HG02763 (cell line): Measurements from ENCODE around the gene CORO2B.

Experiments used
- ATAC-seq: cut with Tn5 transposase; IDR thresholded peaks from one replicate; pipeline ENCODE4 v1.9.1; 2021; ENCODE audit warnings: mild to moderate bottlenecking, moderate library complexity; ENCODE audit not compliant: unreplicated experiment

Gene CORO2B, protein sequence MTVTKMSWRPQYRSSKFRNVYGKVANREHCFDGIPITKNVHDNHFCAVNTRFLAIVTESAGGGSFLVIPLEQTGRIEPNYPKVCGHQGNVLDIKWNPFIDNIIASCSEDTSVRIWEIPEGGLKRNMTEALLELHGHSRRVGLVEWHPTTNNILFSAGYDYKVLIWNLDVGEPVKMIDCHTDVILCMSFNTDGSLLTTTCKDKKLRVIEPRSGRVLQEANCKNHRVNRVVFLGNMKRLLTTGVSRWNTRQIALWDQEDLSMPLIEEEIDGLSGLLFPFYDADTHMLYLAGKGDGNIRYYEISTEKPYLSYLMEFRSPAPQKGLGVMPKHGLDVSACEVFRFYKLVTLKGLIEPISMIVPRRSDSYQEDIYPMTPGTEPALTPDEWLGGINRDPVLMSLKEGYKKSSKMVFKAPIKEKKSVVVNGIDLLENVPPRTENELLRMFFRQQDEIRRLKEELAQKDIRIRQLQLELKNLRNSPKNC

DNA sequence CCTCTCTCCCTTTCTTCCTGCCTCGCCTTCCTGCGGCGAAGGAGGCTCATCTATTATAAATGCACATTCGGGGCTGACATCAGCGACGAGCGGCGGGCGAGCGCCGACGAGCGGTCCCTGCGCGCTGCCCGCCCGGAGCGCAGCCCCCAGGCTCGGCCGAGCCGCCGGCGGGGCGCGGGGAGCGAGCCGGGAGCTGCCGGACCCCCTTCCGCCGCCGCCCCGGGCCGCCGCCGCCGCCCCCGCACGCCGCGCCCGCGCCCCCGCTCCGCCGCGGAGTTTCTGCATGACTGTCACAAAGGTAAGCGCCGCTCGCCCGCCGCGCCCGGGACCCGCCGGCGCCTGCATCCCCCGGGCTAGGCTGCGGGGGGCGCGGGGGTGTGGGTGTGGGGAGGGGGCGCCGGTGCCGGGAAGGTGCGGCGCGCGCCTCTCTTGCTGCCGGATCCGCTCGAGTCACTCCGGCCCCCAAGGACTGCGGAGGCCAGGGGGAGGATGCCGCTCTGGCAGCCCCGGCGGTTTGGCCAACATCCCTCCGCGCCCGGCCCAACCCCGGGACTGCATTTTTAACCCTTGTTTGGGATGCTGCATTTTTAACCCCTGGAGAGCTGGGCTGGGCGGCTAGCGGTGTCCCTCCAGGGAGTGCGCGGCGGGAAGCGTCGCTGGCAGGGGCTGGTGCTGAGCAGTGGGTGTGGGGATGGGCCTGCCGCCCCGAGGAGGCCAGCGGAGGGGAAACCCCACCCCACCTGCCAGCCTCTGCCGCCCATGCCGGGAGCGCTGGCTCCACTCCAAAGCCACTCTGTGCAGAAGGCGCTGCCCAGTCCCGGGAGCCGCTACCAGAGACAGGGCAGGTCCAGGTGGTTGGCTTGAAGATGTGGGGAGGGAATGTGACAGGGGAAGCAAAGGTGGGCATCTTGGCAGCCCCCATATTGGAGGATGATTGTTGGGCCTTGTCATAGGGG, at the start of gene CORO2B:
CORO2B (plus strand) TSS at position 14 of the 956 bp plus-strand sequence; CDS start at position 284, 270 bp downstream.
- ATAC-seq: no peak

DNA sequence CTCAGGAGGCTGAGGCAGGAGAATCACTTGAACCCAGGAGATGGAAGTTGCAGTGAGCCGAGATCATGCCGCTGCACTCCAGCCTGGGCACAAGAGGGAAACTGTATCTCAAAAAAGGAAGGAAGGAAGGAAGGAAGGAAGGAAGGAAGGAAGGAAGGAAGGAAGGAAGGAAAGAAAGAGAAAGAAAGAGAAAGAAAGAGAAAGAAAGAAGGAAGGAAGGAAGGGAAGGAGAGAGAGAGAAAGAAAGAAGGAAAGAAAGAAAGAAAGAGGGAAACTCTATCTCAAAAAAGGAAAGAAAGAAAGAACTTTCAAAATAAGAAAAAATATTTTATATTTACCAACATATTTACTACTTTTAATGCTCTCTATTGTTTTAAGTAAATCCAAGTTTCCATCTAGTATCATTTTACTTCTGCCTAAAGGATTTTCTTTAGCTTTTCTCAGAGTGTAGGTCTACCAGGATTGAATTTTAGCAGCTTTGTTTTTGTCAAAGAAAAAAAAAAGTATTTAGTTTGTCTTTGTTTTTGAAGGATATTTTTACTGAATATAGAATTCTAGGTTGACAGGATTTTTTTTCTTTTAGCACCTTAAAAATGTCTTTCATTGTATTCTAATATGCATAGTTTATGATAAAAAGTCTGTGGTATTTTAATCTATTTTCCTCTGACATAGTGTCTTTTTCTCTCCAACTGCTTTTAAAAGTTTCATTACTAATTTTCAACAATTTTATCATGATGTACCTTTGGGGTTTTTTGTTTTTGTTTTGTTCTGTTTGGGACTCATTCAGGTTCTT, 47.2 kb upstream of the CORO2B start:
- ATAC-seq: no peak

DNA sequence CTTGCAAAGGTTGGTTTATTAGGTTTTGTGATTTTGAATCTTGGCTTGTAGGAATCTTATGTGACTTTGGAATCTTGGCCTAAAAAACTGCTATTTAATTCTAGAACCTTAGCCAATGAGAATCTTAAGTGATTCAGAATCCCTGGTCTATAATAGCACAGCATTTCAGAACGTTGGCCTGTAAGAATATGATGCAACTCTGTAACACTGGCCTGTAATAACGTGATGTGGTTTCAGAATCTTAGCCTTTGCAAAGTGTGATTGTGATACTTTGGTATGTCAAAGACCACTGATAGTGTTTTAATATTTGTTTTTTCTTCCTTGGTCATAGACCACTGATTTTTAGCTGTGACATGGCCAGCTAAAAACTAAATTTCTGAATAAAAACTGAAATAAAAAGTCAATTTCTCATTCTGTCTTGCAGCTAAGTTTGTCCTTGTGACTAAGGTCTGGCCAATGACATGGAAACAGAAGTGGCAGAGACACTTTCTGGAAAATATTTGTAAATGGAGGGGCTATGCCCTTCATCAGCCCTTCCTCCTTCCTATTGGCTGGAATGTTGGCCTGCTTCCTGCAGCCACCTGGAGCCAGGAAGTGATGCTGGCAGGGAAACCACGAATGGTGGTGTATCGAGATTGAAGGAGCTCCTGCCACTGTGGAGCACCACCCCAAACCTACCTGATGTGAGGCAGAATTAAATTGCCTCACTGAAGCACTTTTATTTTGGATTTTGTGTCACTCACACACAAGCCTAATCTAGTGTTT, 42.3 kb upstream of the CORO2B start:
- no peak for ATAC-seq

DNA sequence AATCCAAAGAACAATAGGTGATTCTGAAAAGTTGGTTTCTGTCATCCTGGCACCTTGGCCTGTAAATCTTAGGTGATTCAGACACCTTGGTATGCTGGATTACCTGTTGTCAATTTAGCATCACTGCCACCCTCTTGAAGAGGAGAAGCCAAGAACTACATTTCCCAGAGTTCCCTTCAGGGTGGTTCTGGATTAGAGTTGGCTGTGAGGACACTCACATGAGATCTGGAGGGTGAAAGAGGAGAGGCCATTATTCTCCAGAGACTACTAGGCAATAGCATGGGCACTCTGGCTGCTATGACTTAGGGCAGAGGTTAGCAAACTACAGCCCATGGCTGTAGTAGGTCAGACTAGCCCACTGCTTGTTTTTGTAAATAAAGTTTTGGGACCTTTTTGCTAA, 41.7 kb upstream of the CORO2B start:
- ATAC-seq: no peak

DNA sequence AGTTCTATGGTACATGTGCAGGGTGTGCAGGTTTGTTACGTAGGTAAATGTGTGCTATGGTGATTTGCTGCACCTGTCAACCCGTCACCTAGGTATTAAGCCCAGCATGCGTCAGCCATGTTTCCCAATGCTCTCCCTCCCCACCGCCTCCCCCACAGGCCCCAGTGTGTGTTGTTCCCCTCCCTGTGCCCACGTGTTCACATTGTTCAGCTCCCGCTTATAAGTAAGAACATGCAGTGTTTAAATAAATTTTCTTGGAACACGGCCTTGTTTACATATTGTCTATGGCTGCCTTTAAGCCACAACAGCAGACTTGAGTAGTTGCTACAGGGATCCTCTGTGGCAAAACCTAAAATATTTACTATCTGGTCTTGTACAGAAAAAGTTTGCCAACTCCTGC, 41.3 kb upstream of the CORO2B start:
- ATAC-seq: no peak

DNA sequence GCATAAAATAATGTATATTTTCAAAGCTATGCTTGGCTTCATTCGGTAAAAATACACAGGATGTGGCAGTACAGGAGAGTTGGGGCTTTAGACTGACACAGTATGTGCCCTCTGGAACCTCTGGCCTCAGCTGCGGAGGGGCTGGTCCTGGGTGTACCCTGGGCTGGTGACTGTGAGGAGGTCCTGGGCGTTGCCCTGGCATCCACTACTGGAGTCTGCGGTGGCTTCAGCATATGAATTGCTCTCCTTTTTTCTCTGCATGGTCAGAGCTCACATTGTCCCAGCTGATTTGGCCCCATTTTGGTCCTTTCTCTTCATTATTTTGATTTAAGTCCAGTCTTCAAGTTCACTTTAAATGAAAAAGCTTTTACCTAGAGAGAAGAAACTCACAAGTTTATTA, 40.5 kb upstream of the CORO2B start:
- ATAC-seq: no peak

DNA sequence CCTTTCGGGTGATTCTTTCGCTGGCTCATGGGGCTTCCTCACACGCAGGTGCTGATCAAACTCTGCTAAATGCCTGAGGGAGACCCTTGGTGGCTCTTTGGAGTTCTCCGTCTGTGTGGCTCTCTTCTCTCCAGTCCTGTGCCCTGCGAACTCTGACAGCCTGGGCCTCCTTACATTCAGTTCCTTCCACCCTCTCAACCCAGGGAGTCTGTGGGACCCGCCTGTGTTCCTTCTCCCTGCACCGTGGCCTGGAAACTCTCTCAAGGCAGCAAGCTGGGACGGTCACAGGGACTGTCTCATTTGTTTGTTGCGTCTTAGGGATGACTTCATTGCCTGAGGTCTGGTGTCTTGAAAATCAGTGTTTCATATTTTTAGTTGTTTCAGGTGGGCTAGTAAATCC, 37.0 kb upstream of the CORO2B start:
- ATAC-seq: no peak

DNA sequence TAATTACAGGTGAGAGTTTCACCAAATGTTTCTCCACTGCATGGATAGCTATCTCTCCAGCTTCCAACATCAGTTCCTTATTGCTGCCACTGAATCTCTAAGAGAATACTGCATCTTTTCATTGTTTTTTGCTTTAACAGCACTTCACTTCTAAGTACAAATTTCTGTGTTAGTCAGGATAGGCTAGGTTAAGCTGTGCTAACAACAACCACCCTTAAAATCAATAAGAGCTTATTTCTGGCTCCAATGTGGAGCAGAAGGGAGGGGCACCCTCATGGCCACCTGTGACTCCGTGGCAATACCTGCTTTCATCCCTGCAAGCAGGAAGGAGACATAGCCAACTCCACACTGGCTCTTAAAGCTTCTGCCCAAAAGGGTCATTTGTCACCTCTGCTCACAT, 36.4 kb upstream of the CORO2B start:
- ATAC-seq: no peak

DNA sequence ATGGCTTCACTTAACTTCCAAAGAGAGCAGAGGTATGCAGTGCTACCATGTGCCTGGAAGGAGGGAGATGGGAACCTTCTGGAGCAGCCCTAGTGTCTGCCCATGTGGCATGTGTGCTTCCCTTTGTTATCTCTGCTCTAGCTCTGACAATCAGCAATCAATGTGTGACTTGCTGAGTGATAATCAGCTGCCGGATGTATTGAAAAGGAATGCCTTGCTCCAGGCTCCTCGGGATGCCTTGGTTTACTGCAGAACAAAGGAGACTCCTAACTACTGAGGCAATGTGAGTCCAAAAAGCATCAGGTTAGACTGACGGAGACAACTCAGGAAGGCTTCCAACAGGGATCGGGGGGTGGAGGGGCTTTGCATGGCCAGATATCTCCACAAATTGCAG, 36.0 kb upstream of the CORO2B start:
- no peak for ATAC-seq

DNA sequence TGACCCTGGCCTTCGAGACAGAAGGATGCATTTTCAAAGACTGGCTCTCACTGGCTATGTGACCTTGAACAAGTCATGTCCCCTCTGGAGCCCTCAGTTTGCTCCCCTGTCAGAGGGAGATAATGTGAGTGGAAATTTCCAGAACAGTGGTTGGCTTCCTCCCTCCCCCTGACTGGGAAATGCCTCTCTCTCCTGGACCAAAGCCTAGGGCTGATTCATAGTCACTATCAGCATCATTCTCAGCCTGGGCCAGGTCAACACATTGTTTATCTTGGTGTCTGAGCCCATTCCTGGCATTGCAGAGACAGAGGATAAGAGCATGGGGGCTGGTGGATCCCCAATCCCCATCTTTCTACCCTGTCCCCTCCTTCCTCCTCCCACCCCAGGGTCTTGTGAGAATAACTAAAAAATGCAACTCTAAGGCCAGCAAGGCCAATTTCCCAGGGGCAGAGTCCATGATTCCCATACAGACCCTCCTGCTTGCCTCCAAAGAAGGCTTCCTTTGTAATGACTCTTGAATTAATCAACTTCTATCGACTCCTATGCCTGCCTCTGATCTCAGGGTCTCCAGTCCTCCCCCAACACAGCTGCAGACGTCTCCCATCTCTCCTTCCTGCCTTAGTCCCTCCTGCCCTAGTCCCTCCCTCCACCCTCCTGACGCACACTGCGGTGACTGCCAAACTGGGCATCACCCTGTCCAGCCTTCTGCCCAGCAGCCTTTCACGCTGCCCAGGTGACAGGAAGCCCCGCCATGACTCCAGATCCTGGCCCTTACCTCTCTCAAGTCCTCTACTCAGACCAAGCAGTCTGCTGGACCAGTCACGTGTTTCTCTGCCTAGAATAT, 35.4 kb upstream of the CORO2B start:
- ATAC-seq: no peak

DNA sequence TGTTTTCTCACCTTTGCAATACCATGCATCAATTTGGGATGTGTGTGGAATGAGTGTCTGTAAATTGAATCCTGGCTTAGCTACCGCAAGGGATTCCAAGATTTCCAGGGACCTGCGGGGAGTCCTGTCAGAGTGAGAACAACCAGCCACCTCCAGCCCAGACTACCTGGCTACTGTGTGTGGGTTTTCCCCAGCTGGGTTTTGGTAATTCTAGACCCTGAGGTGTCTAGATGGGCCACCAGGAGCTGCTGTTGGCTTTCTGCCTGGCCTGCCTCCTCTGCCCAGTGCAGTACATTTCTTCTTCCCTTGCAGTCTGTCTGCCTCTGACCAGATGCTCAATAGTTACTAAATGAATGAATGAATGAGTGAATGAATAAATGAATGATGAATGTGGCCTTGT, 32.5 kb upstream of the CORO2B start:
- ATAC-seq: no peak

DNA sequence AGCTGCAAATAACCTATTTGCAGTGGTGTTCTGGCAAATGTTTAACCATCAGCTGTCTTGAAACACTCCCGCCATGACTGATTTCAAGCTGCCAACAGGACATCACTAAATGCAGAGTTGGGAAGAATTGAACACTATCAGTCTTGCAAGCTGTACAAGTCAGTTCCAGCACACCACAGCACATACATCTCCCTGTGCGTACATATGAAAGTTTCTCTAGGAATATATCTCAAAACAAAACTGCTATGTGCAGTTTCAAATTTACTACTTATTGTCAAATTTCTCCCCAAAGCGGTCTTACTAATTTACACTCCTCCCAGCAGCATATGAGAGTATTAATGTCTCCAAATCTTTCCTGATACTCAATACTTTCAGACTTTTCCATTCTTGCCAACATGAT, 30.4 kb upstream of the CORO2B start:
- no peak for ATAC-seq

DNA sequence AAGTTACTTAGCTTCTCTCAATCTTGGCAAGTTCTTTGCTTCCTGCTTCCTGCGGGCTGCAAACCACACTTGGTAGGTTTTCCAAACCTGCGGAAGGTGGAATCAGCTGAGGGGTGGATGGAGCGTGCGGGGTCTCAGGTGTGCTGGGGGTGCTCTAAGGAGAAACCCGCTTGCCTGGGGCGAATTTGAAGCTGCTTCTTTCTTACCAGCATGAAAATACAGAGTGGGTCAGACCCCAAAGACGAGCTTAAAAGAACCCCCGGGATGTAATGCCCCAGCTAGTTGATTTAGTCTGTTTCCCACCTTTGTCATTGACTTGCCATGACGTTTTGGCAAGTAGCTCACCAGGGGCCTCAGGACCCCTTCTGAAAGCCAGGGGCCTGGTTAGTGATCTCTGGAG, 28.8 kb upstream of the CORO2B start:
- ATAC-seq: no peak

DNA sequence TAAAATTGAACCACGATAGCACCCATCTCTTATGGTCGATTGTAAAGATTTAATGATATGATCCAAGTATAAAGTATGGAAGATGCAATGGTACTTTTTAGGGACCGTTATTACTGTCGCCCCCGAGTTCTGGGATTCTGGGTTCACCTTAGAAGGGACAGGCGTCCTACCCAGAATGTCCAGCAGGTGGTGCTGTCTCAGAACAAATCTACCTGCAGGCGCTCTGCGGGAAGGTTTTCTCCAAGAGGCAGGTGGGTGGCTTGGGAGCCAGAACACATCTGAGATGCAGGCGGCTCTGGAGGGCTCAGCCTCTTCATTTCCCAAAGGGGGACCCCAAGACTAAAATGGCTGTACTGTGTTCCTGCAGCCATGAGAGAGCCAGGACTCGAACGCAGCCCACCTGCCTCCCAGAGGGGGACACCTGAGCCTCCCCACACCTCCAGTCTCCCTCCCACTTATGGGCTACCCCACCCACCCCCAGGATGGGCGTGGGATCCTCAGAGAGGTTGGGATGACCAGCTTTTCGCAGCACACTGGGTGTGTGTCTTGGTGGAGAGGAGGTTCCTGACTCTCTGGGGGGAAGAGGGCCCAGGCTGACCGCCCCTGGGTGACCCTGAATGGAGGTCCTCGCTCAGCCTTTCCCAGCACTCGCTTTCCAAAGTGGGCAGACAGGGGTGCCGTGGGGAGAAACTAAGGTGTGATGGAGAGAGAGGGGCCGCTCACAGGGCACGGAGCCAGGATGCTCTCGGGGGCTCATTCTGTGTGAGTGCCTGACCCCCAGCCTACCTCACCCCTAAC, 28.1 kb upstream of the CORO2B start:
- no peak for ATAC-seq

DNA sequence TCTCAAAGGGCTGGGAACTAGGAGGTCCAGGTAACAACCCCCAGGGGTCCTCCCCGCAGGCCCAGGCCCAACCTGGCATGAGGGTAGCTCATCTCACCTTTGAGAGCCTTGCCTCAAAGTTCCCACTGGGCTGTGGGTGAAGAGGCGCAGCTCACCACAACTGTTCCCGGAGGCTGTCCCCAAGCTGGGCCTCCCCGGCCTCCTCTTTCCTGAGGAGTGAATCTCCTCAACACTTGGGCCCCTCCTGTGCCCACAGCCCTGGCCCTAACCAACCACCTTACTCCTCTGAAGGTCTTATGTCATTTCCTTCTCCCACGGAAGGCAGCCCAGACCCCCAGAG, 27.5 kb upstream of the CORO2B start:
- ATAC-seq: no peak

DNA sequence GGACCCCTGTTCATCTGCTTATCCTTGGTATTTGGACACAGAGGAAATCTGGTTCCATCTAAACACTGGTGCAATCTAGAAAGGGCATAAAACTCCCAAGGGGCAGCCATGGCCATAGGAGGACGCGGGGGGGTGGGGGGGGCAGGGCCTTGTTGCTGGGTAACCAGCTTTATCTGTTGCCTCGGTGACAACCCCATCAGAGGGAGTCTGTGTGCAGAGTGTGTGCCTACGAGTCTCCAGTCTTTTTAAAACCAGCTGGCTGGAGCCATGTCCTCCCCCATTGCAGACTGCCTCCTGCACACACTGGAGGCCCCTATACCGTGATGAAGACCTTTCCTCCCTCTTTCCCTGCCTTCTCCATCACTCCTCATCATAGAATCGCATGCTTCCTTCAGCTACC, 26.4 kb upstream of the CORO2B start:
- no peak for ATAC-seq

DNA sequence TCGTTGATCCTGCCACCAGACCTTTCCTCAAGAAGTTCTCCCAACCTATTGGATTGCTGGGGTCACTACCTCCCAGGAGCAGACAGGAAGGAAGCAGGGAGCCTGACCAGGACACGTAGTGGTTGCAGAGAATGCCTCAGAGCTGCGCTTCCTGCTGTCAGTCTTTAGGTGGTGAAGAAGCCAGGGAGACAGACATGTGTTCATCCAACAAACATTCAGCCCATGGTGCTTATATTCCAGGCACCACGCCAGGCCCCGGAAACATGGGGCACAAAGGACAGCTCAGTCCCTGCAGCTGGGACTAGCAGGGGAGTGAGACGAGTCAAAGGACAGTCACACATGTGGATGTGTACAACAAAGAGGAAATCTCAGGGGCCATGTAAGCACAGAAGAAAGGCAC, 26.0 kb upstream of the CORO2B start:
- ATAC-seq: no peak

DNA sequence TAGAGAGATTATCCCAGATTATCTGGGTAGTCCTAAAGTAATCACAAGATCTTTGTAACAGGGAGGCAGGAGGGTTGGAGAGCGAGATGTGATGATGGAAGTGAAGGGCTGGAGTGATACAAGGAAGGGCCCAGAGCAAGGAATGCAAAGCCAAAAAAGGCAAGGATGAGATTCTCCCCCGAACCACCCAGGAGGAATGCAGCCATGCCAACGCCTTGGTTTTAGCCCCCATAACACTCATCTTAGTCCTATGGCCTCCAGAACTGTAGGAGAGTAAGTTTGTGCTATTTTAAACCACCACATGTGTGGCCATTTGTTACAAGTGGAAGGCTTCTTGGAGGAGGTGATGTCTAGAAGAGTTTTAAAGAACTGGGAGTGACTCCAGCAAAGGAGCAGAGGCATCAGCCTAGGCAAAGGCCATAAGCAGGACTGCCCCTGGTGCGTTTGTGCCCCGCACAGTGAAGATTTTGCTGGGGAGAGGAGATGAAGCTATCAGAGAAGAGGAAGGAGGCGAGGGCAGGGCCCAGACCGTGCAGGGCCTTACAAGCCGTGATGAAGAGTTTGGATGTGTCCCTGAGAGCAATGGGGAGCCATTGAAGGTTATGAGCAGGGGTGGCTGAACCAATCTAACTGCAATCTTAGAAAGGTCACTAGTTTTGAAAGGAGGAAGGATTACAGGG, 25.3 kb upstream of the CORO2B start:
- no peak for ATAC-seq
